WTC11 (cell line): ENCODE measurements around the gene BASP1. TPM values are rescaled to one million over a fixed set of nuclear protein-coding genes. Genes with fewer than 3 reads are reported as not detected.
A peak's percentile ranks its signal among the peaks of the same experiment; 100 is the strongest.

ENCODE experiments used
- ATAC-seq: fragments of 200-7000 bp; cut with Tn5 transposase; 2 replicates; pipeline ENCODE4 v1.10.0; 2021; ENCODE audit warnings: mild to moderate bottlenecking, moderate library complexity
- CTCF ChIA-PET: fragments of 300-600 bp; sonication (Branson Sonifier 250); formaldehyde crosslinking; loops from one replicate; lab custom pipeline; 2021; ENCODE audit warnings: antibody characterized with exemption; lab: Charles Lee
- POLR2A ChIA-PET: fragments of 350-600 bp; sonication (Branson Sonifier 250); formaldehyde crosslinking; loops from one replicate; lab custom pipeline; 2021; ENCODE audit warnings: antibody characterized with exemption; lab: Charles Lee
- DNase-seq: peaks from one replicate; pipeline ENCODE4 v3.0.0; 2021; ENCODE audit warnings: low spot score
- H3K27ac Mint-ChIP-seq: 2 replicates; pipeline ENCODE4 v1.8.0; 2021; ENCODE audit warnings: mixed read lengths
- H3K27me3 Mint-ChIP-seq: 2 replicates; pipeline ENCODE4 v1.8.0; 2021; ENCODE audit warnings: low read depth, mild to moderate bottlenecking, moderate library complexity, mixed read lengths
- H3K36me3 Mint-ChIP-seq: 2 replicates; pipeline ENCODE4 v1.8.0; 2021; ENCODE audit warnings: mixed read lengths
- H3K4me1 Mint-ChIP-seq: 2 replicates; pipeline ENCODE4 v1.8.0; 2022; ENCODE audit warnings: mixed read lengths
- H3K4me3 Mint-ChIP-seq: 2 replicates; pipeline ENCODE4 v1.8.0; 2021; ENCODE audit warnings: mild to moderate bottlenecking, moderate library complexity, mixed read lengths
- H3K9me3 Mint-ChIP-seq: 2 replicates; pipeline ENCODE4 v1.8.0; 2021; ENCODE audit warnings: mixed read lengths
- CREM ChIP-seq: sonication (generic); formaldehyde crosslinking; IDR thresholded peaks from 2 replicates; pipeline ENCODE4 v1.8.1; 2022; ENCODE audit warnings: mild to moderate bottlenecking, missing genetic modification reagents, moderate library complexity
- EMX1 ChIP-seq: fragments of 250-450 bp; sonication (Bioruptor Pico); IDR thresholded peaks from 2 replicates; pipeline ENCODE4 v1.8.0; 2021; ENCODE audit warnings: mild to moderate bottlenecking
- ERG ChIP-seq: fragments of 250-450 bp; sonication (Bioruptor Pico); IDR thresholded peaks from 2 replicates; pipeline ENCODE4 v1.8.0; 2021; ENCODE audit warnings: mild to moderate bottlenecking
- ESRRA ChIP-seq: sonication (generic); formaldehyde crosslinking; IDR thresholded peaks from 2 replicates; pipeline ENCODE4 v1.8.1; 2022; ENCODE audit warnings: mild to moderate bottlenecking, missing genetic modification reagents, borderline replicate concordance
- FOXJ3 ChIP-seq: sonication (generic); formaldehyde crosslinking; IDR thresholded peaks from 2 replicates; pipeline ENCODE4 v1.9.0; 2021; ENCODE audit warnings: missing genetic modification reagents, mild to moderate bottlenecking, borderline replicate concordance
- FOXK1 ChIP-seq: sonication (generic); formaldehyde crosslinking; IDR thresholded peaks from 2 replicates; pipeline ENCODE4 v1.8.0; 2022; ENCODE audit warnings: mild to moderate bottlenecking, moderate library complexity, missing genetic modification reagents
- GABPB1 ChIP-seq: sonication (generic); formaldehyde crosslinking; IDR thresholded peaks from 2 replicates; pipeline ENCODE4 v1.8.1; 2023; ENCODE audit warnings: mild to moderate bottlenecking, missing genetic modification reagents
- GRHL2 ChIP-seq: fragments of 250-450 bp; sonication (Bioruptor Pico); IDR thresholded peaks from 2 replicates; pipeline ENCODE4 v1.8.0; 2022; ENCODE audit warnings: mild to moderate bottlenecking, moderate library complexity; ENCODE audit not compliant: insufficient replicate concordance, severe bottlenecking
- JUN ChIP-seq: sonication (generic); formaldehyde crosslinking; IDR thresholded peaks from 2 replicates; pipeline ENCODE4 v1.8.0; 2023; ENCODE audit warnings: mild to moderate bottlenecking, missing genetic modification reagents
- NR1H2 ChIP-seq: sonication (generic); formaldehyde crosslinking; IDR thresholded peaks from 2 replicates; pipeline ENCODE4 v1.9.0; 2021; ENCODE audit warnings: mild to moderate bottlenecking, moderate library complexity, missing genetic modification reagents
- NR3C1 ChIP-seq: sonication (generic); formaldehyde crosslinking; conservative IDR thresholded peaks from 2 replicates; pipeline ENCODE4 v1.8.1; 2023; ENCODE audit warnings: low read depth, mild to moderate bottlenecking, missing genetic modification reagents
- PREB ChIP-seq: sonication (generic); formaldehyde crosslinking; IDR thresholded peaks from 2 replicates; pipeline ENCODE4 v1.8.1; 2022; ENCODE audit warnings: mild to moderate bottlenecking, missing genetic modification reagents, moderate library complexity, borderline replicate concordance
- SP1 ChIP-seq: sonication (generic); formaldehyde crosslinking; conservative IDR thresholded peaks from 2 replicates; pipeline ENCODE4 v1.8.1; 2022; ENCODE audit warnings: missing genetic modification reagents
- TEAD4 ChIP-seq: sonication (generic); formaldehyde crosslinking; IDR thresholded peaks from 2 replicates; pipeline ENCODE4 v1.8.0; 2022; ENCODE audit warnings: mild to moderate bottlenecking, missing genetic modification reagents
- TP53 ChIP-seq: sonication (generic); formaldehyde crosslinking; IDR thresholded peaks from 2 replicates; pipeline ENCODE4 v1.8.1; 2023; ENCODE audit warnings: mild to moderate bottlenecking, missing genetic modification reagents
- ZNF219 ChIP-seq: sonication (generic); formaldehyde crosslinking; IDR thresholded peaks from 2 replicates; pipeline ENCODE4 v1.8.0; 2023; ENCODE audit warnings: missing genetic modification reagents, mild to moderate bottlenecking, borderline replicate concordance
- ZNF317 ChIP-seq: sonication (generic); formaldehyde crosslinking; IDR thresholded peaks from 2 replicates; pipeline ENCODE4 v1.8.1; 2023; ENCODE audit warnings: low read depth, mild to moderate bottlenecking, moderate library complexity, missing genetic modification reagents, borderline replicate concordance
- total RNA-seq: library from RNA; stranded (reverse); gene quantifications from 3 replicates; pipeline ENCODE4 v1.2.3, GENCODE V29; 2021
- TF ChIP-seq, protein P1 (sequence below): sonication (generic); formaldehyde crosslinking; conservative IDR thresholded peaks from 2 replicates; pipeline ENCODE4 v1.8.1; 2022; ENCODE audit warnings: mild to moderate bottlenecking, missing genetic modification reagents
- TF ChIP-seq, protein P2 (sequence below): sonication (generic); formaldehyde crosslinking; IDR thresholded peaks from 2 replicates; pipeline ENCODE4 v1.8.1; 2022; ENCODE audit warnings: low read depth, missing genetic modification reagents, borderline replicate concordance
- TF ChIP-seq, protein P3 (sequence below): sonication (generic); formaldehyde crosslinking; IDR thresholded peaks from 2 replicates; pipeline ENCODE4 v1.8.0; 2022; ENCODE audit warnings: mild to moderate bottlenecking, missing genetic modification reagents
- TF ChIP-seq, protein P4 (sequence below): fragments of 250-450 bp; sonication (Bioruptor Pico); IDR thresholded peaks from 2 replicates; pipeline ENCODE4 v1.9.0; 2021; ENCODE audit warnings: mild to moderate bottlenecking, borderline replicate concordance

Gene BASP1
- total RNA-seq, 1 experiment from 2014 or later: 108 TPM

GRCh38 chr5:17265041-17265440 is 47.6 kb downstream of the BASP1 start:
- ChIA-PET POLR2A (no interaction called here), CTCF (no interaction called here)
- H3K36me3 Mint-ChIP-seq: peaks cover 20% of the 10 kb centered on the region
- H3K4me3 Mint-ChIP-seq: no peak overlapping the region
- ATAC-seq: no peak
- no peak overlapping the region for H3K27ac Mint-ChIP-seq
- H3K4me1 Mint-ChIP-seq: peaks cover 68% of the 10 kb centered on the region
- DNase-seq: no peak
- no peaks in the 10 kb centered on the region for H3K27me3 Mint-ChIP-seq
- peaks cover 3% of the 10 kb centered on the region; the same call in 1 of the 2 replicates for H3K9me3 Mint-ChIP-seq
- no peak for TF ChIP-seq PREB (CRISPR knock-in tag)
- TF ChIP-seq GRHL2: no peak
- TF ChIP-seq ZNF219 (CRISPR knock-in tag): no peak
- TF ChIP-seq, protein P1, sequence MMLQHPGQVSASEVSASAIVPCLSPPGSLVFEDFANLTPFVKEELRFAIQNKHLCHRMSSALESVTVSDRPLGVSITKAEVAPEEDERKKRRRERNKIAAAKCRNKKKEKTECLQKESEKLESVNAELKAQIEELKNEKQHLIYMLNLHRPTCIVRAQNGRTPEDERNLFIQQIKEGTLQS: no peak
- no peak for TF ChIP-seq NR3C1 (CRISPR knock-in tag)
- no peak for TF ChIP-seq ZNF317 (CRISPR knock-in tag)

- CTCF ChIA-PET: interaction anchor here (0.6 to 1.5 kb wide), 2 partner anchors 51 to 490 kb away, joined by 3 to 5 read pairs; no protein-coding TSS in a partner anchor
- POLR2A ChIA-PET: no interaction called here
- TF ChIP-seq ESRRA (CRISPR knock-in tag): no peak
- no peak for TF ChIP-seq CREM (CRISPR knock-in tag)
- TF ChIP-seq JUN (CRISPR knock-in tag): no peak
- TF ChIP-seq GABPB1: no peak
- TF ChIP-seq TP53 (CRISPR knock-in tag): no peak
- TF ChIP-seq ZNF219 (CRISPR knock-in tag): no peak
- TF ChIP-seq SP1 (CRISPR knock-in tag): no peak
- no peak for TF ChIP-seq FOXJ3 (CRISPR knock-in tag)
- TF ChIP-seq ERG (CRISPR knock-in tag): no peak
- H3K36me3 Mint-ChIP-seq: peaks cover 27% of the 10 kb centered on the region
- ATAC-seq (no peak), DNase-seq (no peak)
- H3K4me1 Mint-ChIP-seq: peaks cover 59% of the 10 kb centered on the region
- H3K9me3 Mint-ChIP-seq: peaks cover 7% of the 10 kb centered on the region
- peak overlapping the region; percentile 79 for H3K27ac Mint-ChIP-seq
- no peaks in the 10 kb centered on the region for H3K27me3 Mint-ChIP-seq
- H3K4me3 Mint-ChIP-seq: no peak overlapping the region
These were observed 49.7 kb downstream of the BASP1 start for GRCh38 chr5:17267106-17267505.

GRCh38 chr5:17269201-17269600 is 51.8 kb downstream of the BASP1 start:
- H3K4me1 Mint-ChIP-seq: peaks cover 50% of the 10 kb centered on the region
- H3K27me3 Mint-ChIP-seq: no peaks in the 10 kb centered on the region
- DNase-seq (no peak), ATAC-seq (no peak)
- no peak overlapping the region for H3K4me3 Mint-ChIP-seq
- peak overlapping the region; percentile 67; the same call in 1 of the 2 replicates for H3K27ac Mint-ChIP-seq
- ChIA-PET CTCF (no interaction called here), POLR2A (no interaction called here)
- H3K9me3 Mint-ChIP-seq: peaks cover 3% of the 10 kb centered on the region; the same call in 1 of the 2 replicates
- H3K36me3 Mint-ChIP-seq: peaks cover 14% of the 10 kb centered on the region
- TF ChIP-seq JUN (CRISPR knock-in tag) (no peak), TEAD4 (CRISPR knock-in tag) (no peak), EMX1 (no peak), NR1H2 (no peak), FOXK1 (CRISPR knock-in tag) (no peak)
- TF ChIP-seq, protein P2, sequence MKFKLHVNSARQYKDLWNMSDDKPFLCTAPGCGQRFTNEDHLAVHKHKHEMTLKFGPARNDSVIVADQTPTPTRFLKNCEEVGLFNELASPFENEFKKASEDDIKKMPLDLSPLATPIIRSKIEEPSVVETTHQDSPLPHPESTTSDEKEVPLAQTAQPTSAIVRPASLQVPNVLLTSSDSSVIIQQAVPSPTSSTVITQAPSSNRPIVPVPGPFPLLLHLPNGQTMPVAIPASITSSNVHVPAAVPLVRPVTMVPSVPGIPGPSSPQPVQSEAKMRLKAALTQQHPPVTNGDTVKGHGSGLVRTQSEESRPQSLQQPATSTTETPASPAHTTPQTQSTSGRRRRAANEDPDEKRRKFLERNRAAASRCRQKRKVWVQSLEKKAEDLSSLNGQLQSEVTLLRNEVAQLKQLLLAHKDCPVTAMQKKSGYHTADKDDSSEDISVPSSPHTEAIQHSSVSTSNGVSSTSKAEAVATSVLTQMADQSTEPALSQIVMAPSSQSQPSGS (CRISPR knock-in tag): no peak
- TF ChIP-seq, protein P3, sequence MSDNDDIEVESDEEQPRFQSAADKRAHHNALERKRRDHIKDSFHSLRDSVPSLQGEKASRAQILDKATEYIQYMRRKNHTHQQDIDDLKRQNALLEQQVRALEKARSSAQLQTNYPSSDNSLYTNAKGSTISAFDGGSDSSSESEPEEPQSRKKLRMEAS (CRISPR knock-in tag): no peak
- TF ChIP-seq, protein P4, sequence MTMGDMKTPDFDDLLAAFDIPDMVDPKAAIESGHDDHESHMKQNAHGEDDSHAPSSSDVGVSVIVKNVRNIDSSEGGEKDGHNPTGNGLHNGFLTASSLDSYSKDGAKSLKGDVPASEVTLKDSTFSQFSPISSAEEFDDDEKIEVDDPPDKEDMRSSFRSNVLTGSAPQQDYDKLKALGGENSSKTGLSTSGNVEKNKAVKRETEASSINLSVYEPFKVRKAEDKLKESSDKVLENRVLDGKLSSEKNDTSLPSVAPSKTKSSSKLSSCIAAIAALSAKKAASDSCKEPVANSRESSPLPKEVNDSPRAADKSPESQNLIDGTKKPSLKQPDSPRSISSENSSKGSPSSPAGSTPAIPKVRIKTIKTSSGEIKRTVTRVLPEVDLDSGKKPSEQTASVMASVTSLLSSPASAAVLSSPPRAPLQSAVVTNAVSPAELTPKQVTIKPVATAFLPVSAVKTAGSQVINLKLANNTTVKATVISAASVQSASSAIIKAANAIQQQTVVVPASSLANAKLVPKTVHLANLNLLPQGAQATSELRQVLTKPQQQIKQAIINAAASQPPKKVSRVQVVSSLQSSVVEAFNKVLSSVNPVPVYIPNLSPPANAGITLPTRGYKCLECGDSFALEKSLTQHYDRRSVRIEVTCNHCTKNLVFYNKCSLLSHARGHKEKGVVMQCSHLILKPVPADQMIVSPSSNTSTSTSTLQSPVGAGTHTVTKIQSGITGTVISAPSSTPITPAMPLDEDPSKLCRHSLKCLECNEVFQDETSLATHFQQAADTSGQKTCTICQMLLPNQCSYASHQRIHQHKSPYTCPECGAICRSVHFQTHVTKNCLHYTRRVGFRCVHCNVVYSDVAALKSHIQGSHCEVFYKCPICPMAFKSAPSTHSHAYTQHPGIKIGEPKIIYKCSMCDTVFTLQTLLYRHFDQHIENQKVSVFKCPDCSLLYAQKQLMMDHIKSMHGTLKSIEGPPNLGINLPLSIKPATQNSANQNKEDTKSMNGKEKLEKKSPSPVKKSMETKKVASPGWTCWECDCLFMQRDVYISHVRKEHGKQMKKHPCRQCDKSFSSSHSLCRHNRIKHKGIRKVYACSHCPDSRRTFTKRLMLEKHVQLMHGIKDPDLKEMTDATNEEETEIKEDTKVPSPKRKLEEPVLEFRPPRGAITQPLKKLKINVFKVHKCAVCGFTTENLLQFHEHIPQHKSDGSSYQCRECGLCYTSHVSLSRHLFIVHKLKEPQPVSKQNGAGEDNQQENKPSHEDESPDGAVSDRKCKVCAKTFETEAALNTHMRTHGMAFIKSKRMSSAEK (CRISPR knock-in tag): no peak
- TF ChIP-seq, protein P1: no peak
